Measurements from ENCODE around the gene CADM1. TPM values are rescaled to one million over a fixed set of nuclear protein-coding genes. Genes with fewer than 3 reads are reported as not detected.

The CADM1 gene
- total and polyA plus RNA-seq, 2 experiments from 2014 or later: 16.5 to 18.0 TPM

GRCh38 chr11:115363426-115363825 is 140.8 kb downstream of the CADM1 start (continued):
- no peak for TF ChIP-seq ZNF462 (CRISPR knock-in tag; IDR thresholded peaks at IDR 0.05)
- no peak for TF ChIP-seq JUNB (IDR thresholded peaks at IDR 0.05; ENCODE audit: unreplicated experiment)
- no peak for TF ChIP-seq ZNF114 (CRISPR knock-in tag; IDR thresholded peaks at IDR 0.05)

GRCh38 chr11:115362997-115363396 is 141.2 kb downstream of the CADM1 start:
- Histone ChIP-seq H2AFZ (no peak overlapping the region), H3K9me2 (ENCODE audit: insufficient read depth) (no peaks in the 10 kb centered on the region), H4K20me1 (replicated peaks; ENCODE audit: insufficient read depth) (0 out of 2 replicates have a peak, but pooled peaks cover 4% of the 10 kb centered on the region), H3F3A (replicated peaks; ENCODE audit: low read depth) (no peaks in the 10 kb centered on the region), H3K4me3 (no peak overlapping the region), H3K36me3 (ENCODE audit: insufficient read depth) (no peaks in the 10 kb centered on the region), H3K79me2 (replicated peaks; ENCODE audit: insufficient read depth) (no peaks in the 10 kb centered on the region), H3K27me3 (ENCODE audit: insufficient read depth) (no peaks in the 10 kb centered on the region), H3K27ac (ENCODE audit: low read depth) (no peak overlapping the region), H3K4me1 (ENCODE audit: insufficient read depth) (no peaks in the 10 kb centered on the region), H3K4me2 (no peak overlapping the region)
- peaks cover 7% of the 10 kb centered on the region; the same call in 2 of the 3 replicates for H3K4me1 Mint-ChIP-seq
- no peak overlapping the region for H3K27ac Mint-ChIP-seq
- ATAC-seq (no peak), DNase-seq (ENCODE audit: low spot score) (no peak)
- H3K36me3 Mint-ChIP-seq (ENCODE audit: low read depth): no peaks in the 10 kb centered on the region
- H3K9me3 Mint-ChIP-seq: no peaks in the 10 kb centered on the region
- no peak overlapping the region for H3K4me3 Mint-ChIP-seq
- no peaks in the 10 kb centered on the region for H3K27me3 Mint-ChIP-seq (ENCODE audit: insufficient read depth, low read depth, poor library complexity)
- TF ChIP-seq STAT1 (IDR thresholded peaks at IDR 0.05; ENCODE audit: unreplicated experiment): no peak
- TF ChIP-seq POLR2AphosphoS5 (IDR thresholded peaks at IDR 0.05; ENCODE audit: low read depth): no peak
- no peak for TF ChIP-seq CREB1 (CRISPR knock-in tag; IDR thresholded peaks at IDR 0.05; ENCODE audit: low read depth)
- no peak for TF ChIP-seq CTCF (conservative IDR thresholded peaks at IDR 0.05; ENCODE audit: low read depth in 2 of 2)
- TF ChIP-seq JUNB (IDR thresholded peaks at IDR 0.05; ENCODE audit: unreplicated experiment): no peak
- no peak for TF ChIP-seq ZNF462 (CRISPR knock-in tag; IDR thresholded peaks at IDR 0.05)
- TF ChIP-seq EZH2phosphoT487 (IDR thresholded peaks at IDR 0.05; ENCODE audit: unreplicated experiment): no peak
